HG02885 (cell line): Measurements from ENCODE around the gene ZNF445.
A peak's percentile ranks its signal among the peaks of the same experiment; 100 is the strongest.
"Not testable (repeated sequence)": the region's sequence is repeated elsewhere in the genome, so short reads cannot be mapped to it uniquely, and the experiment has no call there.

Source experiments
- ATAC-seq: cut with Tn5 transposase; IDR thresholded peaks from one replicate; pipeline ENCODE4 v1.9.1; 2021; ENCODE audit warnings: mild to moderate bottlenecking; ENCODE audit not compliant: unreplicated experiment, poor library complexity

Gene ZNF445

GRCh38 chr3:44439499-44440295 lies 37.8 kb downstream of the ZNF445 start:
- peak; percentile 95 for ATAC-seq

DNA sequence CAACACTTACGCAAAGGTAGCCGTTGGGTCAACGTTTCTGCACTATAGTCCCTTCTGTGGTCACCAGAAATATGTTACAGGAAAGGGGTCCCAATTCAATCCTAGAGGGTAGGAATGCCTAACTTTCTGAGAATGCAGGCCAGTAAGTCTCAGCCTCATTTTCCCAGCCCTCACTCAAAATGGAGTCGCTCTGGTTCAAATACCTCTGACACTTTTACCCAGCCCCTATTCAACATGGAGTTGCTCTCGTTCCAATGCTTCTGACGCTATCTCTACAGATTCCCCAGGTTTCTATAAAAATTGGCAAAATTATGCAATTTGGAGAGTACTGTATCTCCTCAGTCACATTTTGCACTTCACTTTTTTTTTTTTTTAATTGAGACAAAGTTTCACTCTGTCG lies 39.7 kb downstream of the ZNF445 start:
- no peak for ATAC-seq

DNA sequence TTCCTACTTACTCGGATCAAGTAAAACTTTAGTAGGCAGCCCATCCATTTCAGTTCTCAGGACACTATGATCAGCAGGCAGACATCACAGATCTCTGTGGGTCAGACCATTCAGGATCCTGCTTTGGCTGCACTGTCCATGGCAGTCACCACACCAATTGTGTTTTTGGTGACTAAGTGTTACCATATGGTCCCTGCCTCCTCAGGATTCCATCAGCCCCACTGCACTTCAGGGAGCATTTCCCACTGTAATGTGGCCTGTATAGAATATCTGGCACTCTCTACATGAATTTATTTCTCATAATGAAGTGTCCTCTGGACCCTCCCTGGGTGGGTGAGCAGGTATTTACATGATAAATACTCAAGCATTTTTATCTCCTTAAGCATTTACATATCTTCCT lies 41.3 kb downstream of the ZNF445 start:
- ATAC-seq: no peak

- ATAC-seq: no peak
Observed at GRCh38 chr3:44434834-44435510, 42.5 kb downstream of the ZNF445 start.

DNA sequence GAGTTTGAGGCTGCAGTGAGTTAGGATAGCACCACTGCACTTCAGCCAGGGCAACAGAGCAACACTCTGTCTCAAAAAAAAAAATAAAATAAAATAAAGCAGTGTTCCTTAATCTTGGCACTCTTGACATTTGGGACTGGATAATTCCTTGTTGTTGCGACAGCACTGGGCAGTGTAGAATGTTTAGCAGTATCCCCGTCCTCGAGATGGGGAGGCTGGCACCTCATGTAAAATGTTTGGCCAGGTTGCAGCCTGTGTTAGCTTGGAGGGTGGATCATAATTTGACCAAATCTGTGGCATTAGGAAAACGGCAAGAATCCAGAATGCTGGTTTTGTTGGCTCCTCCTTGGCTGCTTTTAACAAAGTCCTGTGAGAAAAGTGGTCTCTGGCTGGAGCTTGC lies 47.0 kb downstream of the ZNF445 start:
- ATAC-seq: no peak

GRCh38 chr3:44429459-44429858 lies 48.0 kb downstream of the ZNF445 start:
- no peak for ATAC-seq

GRCh38 chr3:44428910-44429309 lies 48.6 kb downstream of the ZNF445 start:
- no peak for ATAC-seq

DNA sequence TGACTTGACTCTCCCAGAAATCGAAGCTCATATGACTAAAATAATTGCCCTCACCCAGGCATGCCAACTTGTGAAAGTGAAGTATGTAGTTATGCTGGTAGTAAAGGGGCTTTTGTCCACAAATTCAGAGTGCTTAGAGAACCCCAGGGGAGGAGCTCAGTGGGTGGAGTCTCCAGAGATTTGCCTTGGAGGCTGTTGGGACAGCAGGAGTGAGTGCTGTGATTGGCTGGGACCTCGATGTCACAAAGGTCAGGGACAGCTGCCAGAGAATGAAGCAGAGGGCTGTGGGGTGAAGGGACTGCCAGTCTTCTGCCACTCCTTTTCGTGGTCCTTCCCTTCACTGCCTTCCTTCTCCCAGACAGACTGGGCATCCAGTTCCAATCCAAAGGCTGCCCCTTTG lies 49.8 kb downstream of the ZNF445 start:
- ATAC-seq: no peak

- no peak for ATAC-seq
Observed at GRCh38 chr3:44424758-44425157, 52.7 kb downstream of the ZNF445 start.

DNA sequence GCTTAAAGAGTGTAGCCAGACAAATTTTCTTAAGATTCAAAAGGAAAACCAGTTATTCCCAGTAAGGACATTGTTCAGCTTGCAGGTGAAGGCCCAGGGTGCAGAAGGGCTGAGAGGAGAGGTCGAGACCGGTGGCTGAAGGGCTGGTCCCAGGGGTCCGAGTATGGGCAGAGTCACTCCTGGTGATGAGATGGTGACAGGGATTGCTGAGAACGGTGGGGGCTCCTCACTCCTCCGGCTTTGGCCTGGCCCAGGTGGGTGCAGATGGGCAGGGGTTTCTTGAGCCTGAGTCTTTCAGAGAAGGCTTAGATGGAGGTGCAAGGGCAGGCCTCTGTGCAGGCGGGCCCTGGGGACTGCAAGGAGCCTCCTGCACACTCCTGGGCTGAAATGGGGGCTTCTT lies 56.2 kb downstream of the ZNF445 start:
- ATAC-seq: no peak

DNA sequence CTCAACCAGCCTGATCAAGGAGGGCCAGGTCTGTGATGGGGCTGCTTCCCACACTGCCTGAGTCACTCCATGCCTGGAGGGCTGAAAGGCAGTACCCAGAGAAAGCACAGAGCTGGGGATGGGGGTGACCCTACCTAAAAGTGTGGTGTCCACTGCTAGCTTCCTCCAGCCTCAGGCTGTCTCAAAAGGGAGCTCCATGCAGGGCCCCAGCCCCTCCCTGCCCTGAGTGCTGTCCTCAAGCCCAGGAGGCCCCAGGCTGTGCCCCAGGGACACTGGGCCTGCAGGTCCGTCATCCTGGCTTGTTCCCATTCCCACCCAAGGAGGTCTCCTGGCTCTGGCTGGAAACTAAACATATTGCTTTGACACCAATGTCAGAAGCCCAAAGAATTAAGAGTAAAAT lies 56.8 kb downstream of the ZNF445 start:
- ATAC-seq: no peak

- no peak for ATAC-seq
Observed at GRCh38 chr3:44419923-44420650, 57.4 kb downstream of the ZNF445 start.

DNA sequence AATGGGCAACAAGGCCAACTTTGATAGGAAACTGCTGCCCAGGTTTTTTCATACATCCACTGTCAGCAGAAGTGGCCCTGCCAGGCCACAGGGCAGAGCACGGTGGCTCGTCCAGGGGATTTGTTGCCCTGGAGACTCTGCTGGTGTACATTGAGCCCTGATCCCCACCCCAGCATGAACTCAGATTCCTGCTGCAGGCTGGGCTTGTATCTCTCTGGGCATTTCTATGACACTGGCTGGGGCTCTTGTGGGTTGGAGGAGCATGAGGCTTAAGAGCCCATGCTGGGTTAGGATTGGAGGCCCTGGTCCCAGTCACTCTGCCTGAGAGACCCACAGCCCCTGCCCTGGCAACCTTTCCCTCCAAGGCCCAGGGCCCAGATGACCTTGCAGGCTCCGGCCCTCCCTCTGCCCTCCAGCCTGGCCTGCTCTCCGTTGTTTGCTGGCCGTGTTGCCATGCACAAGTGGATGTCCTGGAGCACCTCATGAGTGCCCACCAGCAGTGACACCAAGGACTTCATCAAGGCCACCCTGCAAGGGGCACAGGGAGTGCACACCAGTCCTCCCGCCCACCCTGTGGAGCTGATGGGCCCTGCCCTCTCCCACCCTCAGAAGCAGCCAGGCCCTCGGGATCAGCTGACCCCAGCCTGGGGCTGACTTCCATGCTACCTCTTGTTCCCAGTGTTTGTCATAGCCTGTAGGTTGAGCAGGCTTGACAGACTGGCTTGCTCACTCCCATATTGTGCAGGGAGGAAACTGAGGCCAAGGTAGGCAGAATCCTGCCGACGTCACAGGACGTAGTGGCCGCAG lies 58.2 kb downstream of the ZNF445 start:
- no peak for ATAC-seq

GRCh38 chr3:44418549-44418948 lies 58.9 kb downstream of the ZNF445 start:
- ATAC-seq: no peak

DNA sequence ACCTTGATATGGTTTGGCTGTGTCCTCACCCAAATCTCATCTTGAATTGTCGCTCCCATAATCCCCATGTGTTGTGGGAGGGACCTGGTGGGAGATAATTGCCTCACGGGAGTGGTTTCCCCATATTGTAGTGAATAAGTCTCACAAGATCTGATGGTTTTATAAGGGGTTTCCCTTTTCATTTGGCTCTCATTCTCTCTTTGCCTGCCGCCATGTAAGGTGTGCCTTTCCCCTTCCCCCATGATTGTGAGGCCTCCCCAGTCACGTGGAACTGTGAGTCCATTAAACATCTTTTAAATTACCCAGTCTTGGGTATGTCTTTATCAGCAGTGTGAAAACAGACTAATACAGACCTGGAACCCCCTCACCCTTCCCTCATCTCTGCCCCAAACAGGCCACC lies 59.4 kb downstream of the ZNF445 start:
- not testable (repeated sequence) for ATAC-seq

GRCh38 chr3:44416031-44417030 lies 61.1 kb downstream of the ZNF445 start:
- no peak for ATAC-seq

DNA sequence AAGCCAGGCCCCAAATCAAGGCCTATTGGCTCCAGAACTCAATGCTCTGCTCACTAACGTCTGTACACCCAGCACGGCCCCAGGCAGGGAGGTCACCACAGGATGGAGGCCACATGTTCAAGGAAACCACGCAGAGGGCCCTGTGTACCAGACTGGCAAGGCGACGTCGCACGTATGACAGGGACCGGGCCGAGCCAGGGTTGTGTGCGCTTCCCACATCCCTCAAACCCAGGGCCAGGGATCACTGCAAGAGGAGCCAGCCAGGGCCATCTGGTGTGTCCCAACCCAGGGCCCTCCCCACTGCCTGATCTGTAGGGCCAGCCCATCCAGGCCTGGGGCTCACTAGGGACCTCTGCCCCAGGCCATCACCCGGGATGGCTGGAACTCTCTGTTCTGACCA lies 62.0 kb downstream of the ZNF445 start:
- ATAC-seq: no peak

- ATAC-seq: no peak
Observed at GRCh38 chr3:44414517-44415090, 62.9 kb downstream of the ZNF445 start.

- ATAC-seq: no peak
Observed at GRCh38 chr3:44412365-44412764, 65.1 kb downstream of the ZNF445 start.
